ENCODE results near the gene PPP6R2.

Gene PPP6R2

GRCh38 chr22:50454556-50455075 lies 111.5 kb downstream of the PPP6R2 start:
- no peak for DNase-seq

- DNase-seq = no peak
Observed at GRCh38 chr22:50455201-50455600, 112.1 kb downstream of the PPP6R2 start.

- DNase-seq = no peak
Observed at GRCh38 chr22:50456026-50456425, 112.9 kb downstream of the PPP6R2 start.

- DNase-seq = no peak
Observed at GRCh38 chr22:50456466-50457234, 113.5 kb downstream of the PPP6R2 start.

DNA sequence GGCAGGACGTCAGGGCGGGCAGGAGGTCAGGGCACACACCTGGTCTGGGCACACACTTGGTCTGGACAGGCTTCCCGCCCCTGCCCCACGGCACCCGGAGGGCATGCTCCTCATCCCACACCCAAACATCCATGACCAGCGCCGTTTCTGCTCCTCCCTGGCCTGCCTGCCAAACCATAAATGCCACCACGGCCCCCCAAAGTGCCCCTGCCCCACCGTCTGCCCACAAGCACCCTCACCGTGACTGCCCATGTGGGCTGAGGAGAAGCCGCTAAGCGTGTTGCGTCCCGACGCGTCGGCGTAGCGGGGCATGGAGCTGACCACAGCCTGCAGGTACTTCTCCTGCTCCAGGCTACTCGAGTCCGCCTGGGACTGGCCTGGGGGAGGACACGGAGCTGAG lies 115.9 kb downstream of the PPP6R2 start:
- DNase-seq = no peak

GRCh38 chr22:50459496-50460140 lies 116.5 kb downstream of the PPP6R2 start:
- no peak for DNase-seq

DNA sequence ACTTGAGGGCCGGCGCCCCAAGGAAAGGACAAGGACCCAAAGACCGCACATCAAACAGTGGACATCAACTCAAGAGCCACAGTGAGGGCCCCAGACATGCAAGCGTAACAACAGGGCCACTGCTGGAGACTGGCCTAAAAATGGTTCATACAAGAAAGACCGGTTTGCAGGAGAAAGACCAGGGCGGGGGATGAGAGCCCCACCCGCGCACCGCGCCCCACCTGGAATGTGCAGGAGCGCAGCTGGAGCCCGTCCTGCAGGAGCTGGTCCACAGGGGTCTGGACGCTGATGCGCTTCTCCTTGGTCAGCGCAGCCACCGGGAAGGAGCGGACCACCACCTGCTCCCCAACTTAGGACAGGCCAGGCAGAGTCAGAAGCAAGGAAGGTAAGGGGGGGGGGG lies 117.8 kb downstream of the PPP6R2 start:
- DNase-seq = no peak

GRCh38 chr22:50461536-50461935 lies 118.4 kb downstream of the PPP6R2 start:
- no peak for DNase-seq

DNA sequence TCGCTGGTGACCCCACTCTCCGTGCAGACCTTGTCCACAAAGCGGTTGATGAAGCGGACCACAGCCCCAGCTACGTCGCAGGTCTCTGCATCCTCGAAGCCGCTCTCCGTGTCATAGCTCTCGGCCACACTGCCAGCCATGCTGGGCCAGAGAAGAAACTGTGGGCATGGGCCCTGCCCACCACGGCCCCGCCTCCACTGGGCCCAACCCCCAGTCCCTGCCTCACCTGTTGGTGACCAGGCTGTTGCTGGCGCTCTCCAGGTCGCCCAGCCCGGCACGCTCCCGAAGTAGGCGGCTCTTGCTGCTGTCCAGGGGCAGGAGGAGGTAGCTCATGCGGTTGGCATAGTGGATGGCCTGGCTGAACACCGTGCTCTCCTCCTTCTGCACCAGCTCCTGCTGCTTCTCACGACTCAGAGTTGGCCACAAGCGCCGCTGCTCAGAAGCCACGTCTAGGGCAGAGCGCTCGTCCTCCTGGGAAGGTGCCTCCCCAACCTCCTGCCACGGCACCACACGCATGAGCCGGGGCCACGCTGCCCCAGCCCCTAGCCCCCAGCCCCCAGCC lies 118.9 kb downstream of the PPP6R2 start:
- no peak for DNase-seq

GRCh38 chr22:50463188-50463900 lies 120.2 kb downstream of the PPP6R2 start:
- DNase-seq = no peak

- no peak for DNase-seq
Observed at GRCh38 chr22:50464451-50464850, 121.3 kb downstream of the PPP6R2 start.

DNA sequence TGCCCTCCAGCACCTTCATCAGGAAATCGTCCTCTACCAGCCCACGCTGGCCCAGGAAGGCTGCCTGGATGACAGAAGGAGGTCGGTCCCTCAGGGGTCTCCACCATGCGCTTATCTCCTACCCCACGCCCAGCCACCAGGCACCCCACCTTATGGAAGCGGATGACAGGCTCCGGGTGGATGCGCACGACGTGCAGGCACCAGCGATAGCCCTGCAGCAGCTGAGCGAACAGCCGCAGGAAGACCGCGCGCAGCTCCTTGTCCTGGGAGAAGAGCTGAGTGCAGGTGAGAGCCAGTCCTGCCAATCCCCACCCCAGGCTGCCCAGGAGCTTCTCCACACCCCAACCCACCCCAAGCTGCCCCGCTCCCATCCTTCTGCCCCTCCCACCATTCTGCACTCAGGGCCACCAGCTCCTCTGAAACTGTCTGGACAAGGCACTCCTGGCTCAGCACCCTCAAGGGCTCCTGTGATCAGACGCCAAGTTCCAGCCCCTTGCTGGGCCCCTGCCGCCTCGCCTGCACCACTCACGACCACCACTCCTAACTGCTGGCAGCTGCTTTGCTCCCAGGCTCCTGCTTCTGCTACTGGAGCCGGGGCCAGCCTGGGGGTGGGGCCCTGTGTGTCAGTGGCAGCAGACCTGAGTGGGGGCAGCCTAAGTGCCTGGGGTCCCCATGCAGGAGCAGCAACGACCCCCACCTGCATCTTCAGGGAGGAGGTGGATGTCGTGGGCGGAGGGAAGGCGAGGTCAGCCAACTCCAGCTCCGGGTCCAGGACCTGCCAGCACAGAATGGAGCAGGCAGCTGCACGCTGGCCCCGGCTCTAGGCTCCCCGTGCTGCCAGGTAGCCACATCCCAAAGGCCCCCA lies 122.2 kb downstream of the PPP6R2 start:
- DNase-seq = no peak

DNA sequence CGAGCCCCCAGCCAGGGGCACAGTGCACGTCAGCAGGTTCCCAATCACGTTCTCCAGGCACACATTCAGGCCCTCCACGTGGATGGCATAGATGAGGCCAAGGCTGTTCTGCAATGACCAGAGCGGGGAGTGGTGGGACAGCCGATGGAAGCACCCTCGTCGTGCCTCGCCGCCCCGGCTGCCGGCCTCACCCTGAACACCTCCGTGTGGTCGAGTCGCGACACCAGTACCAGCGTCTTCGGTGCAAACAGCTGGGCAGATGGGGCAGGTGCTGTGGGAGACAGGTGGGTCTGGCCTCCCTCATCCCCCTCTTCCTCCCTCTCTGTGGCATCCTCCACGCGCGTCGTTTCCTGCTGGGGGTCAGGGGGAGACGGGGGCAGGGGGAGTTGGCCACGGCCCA lies 124.2 kb downstream of the PPP6R2 start:
- no peak for DNase-seq

DNA sequence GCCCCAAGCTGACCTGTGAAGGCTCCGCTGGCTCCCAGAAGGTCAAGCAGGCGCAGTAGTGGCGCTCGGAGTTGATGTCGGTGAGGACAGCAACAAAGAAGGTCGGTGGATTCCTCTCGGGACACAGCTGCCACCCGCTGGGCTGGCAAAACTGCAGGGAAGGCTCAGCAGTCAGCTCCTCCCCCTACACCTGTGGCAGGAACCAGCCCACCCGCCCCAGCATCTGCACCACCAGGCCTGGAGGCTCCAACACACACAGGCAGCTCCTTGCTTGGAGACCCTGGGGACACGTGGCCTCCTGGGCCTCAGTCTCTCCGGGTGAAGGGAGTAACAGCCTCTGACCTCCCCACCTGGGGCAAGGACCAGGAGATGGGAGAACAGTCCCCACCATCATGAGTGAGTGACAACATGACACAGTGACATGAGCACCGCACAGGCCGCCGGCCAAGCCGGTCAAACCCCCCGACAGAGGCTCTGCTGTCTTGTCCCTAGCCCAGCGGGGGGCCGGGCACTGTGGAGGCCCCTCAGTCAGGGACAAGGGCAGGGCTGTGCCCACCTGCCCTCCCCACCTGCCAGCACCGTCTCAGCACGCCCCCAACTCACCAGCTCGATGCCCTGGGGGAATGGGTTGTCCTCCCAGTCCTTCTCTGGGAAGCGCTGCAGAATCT lies 124.8 kb downstream of the PPP6R2 start:
- DNase-seq = no peak

DNA sequence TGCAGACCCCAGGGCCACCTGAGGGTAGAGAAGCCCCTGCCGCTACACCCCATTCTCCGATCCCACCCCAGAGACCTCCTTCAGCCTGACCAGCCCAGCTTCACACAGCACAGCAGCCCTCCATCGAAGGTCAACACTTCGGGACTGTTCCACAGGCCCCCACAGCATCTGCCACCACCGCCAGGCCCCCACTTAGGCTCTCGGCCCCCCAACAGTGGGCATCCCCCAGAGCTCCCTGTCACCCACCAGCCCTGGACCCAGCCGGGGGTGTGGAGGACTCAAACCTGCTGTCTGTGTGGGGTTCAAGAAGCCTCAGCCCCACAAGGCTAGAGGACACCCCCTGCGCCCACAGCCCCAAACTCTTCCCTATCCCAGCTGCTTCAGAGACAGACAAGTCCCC lies 125.5 kb downstream of the PPP6R2 start:
- no peak for DNase-seq

GRCh38 chr22:50469377-50470305 lies 126.5 kb downstream of the PPP6R2 start:
- no peak for DNase-seq

DNA sequence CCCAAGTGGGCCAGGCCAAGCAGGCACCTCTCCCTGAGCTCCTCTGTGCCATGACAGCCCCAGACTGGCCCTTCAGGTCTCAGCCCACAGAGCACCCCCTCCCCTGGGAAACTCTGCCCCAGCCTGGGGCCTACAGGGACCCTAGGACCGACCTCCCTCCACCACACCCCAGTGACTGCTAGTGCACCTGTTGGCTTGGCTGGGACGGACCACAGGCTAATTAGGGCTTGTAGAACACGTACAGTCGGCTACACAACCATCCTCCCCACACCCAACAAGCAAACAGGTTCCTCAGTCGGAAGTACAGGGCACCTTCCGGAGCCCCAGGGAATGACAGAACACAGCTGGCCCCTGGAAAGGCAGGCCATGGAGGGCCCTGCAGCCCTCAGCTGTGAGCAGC lies 127.4 kb downstream of the PPP6R2 start:
- DNase-seq = no peak

DNA sequence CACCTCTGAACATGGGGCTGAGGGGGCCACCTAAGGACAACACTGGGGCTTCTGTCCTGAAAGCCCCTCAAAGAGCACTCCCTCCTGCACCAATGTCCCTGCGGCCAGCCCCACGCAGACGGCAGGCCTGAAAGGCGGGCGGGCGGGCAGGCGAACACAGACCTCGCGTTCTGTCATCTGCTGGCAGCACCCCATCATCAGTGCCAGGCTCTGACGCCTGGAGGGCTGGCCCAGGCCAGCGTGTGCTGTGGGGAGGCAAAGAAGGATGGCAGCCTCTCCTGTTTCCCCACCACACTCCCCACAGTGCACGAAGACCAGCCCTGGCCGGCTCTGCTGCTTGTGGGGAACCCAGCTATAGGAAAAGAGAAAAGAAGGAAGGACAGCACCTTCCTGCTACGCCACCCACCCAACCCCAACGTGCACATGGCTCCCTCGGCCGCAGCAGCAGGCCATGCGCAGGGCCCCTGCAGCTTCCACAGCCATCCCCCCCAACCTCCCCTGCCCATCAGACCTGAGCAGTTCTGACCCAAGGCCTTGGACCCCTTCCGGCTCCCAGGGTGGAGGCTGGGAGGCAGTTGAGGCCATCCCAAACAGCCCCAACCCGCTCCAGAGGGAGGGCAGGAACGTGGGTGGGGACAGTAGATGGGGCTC lies 128.2 kb downstream of the PPP6R2 start:
- no peak for DNase-seq

DNA sequence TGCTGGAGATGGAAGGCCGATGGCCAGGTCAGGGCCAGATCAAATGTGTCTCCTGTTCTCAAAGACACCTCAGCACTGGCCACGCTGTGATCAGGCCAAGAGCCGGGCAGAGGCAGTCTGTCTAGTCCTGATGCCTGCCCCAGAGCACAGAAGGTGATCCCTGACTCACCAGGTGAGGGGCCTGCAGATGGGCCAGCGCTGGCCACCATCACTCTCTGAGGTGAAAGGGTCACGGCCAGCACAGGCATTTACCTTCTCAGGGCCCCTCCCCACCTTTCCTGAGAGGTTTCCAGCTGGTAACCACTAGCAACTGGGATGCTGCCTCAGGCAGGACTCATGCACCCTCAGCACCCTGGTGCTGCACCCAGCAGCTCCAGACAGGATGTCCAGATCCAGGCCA lies 128.8 kb downstream of the PPP6R2 start:
- DNase-seq = no peak

GRCh38 chr22:50473088-50473487 lies 130.0 kb downstream of the PPP6R2 start:
- DNase-seq = no peak
